Immature natural killer cell (primary cell): ENCODE measurements around the gene MYH9. TPM values are rescaled to one million over a fixed set of nuclear protein-coding genes. Genes with fewer than 3 reads are reported as not detected.
"Not testable (repeated sequence)": the region's sequence is repeated elsewhere in the genome, so short reads cannot be mapped to it uniquely, and the experiment has no call there.

Source experiments
- DNase-seq, 3 donors: peaks; one replicate each; pipeline ENCODE4 v3.0.0; 2022; ENCODE audit warnings: mixed read lengths in 1 of 3
- H3K27ac Mint-ChIP-seq, 6 donors: one replicate each; pipeline ENCODE4 v1.8.0; 2020; ENCODE audit warnings: mixed read lengths in 6 of 6, mild to moderate bottlenecking in 5 of 6, inconsistent platforms in 4 of 6, moderate library complexity in 3 of 6
- H3K27me3 Mint-ChIP-seq, 3 donors: one replicate each; pipeline ENCODE4 v1.8.0; 2020 to 2021; ENCODE audit warnings: low read depth in 3 of 3, mild to moderate bottlenecking in 3 of 3, mixed read lengths in 3 of 3, moderate library complexity in 3 of 3, inconsistent platforms in 1 of 3
- H3K36me3 Mint-ChIP-seq, 3 donors: one replicate each; pipeline ENCODE4 v1.8.0; 2020; ENCODE audit warnings: mixed read lengths in 3 of 3, inconsistent platforms in 2 of 3, mild to moderate bottlenecking in 2 of 3
- H3K4me1 Mint-ChIP-seq, 2 donors: one replicate each; pipeline ENCODE4 v1.8.0; 2020; ENCODE audit warnings: inconsistent platforms in 2 of 2, mild to moderate bottlenecking in 2 of 2, mixed read lengths in 2 of 2, moderate library complexity in 1 of 2
- H3K4me3 Mint-ChIP-seq, 5 donors: one replicate each; pipeline ENCODE4 v1.8.0; 2020; ENCODE audit warnings: mild to moderate bottlenecking in 5 of 5, mixed read lengths in 5 of 5, inconsistent platforms in 3 of 5, moderate library complexity in 3 of 5
- H3K9me3 Mint-ChIP-seq, 6 donors: one replicate each; pipeline ENCODE4 v1.8.0; 2020; ENCODE audit warnings: mild to moderate bottlenecking in 6 of 6, mixed read lengths in 6 of 6, inconsistent platforms in 4 of 6, moderate library complexity in 3 of 6
- polyA plus RNA-seq, 3 donors: library from polyadenylated mRNA; unstranded; fragments of 300-500 nt; fragmentation: Illumina TruSeq; gene quantifications; one replicate each; pipeline ENCODE4 v1.2.3, GENCODE V29; 2021

Gene MYH9
- polyA plus RNA-seq, 3 donors from 2014 or later: 8.7 to 355 (median 40.2) TPM

GRCh38 chr22:36293606-36294292, 94.0 kb downstream of the MYH9 start:
- H3K4me3 Mint-ChIP-seq: no peak overlapping the region
- peaks cover 31 to 40% of the 10 kb centered on the region in 2 donors for H3K4me1 Mint-ChIP-seq
- DNase-seq: no peak
- no peaks in the 10 kb centered on the region for H3K9me3 Mint-ChIP-seq
- H3K27ac Mint-ChIP-seq: peak overlapping the region in 1 of 6 donors; percentile 35
- H3K36me3 Mint-ChIP-seq: peaks cover 39 to 69% (median 40%) of the 10 kb centered on the region in 3 donors
- H3K27me3 Mint-ChIP-seq: peaks cover 2 to 23% (median 17%) of the 10 kb centered on the region in 3 donors

GRCh38 chr22:36292823-36293530, 94.8 kb downstream of the MYH9 start:
- H3K27me3 Mint-ChIP-seq: peaks cover 5 to 24% (median 20%) of the 10 kb centered on the region in 3 donors
- no peaks in the 10 kb centered on the region for H3K9me3 Mint-ChIP-seq
- H3K36me3 Mint-ChIP-seq: peaks cover 43 to 70% (median 45%) of the 10 kb centered on the region in 3 donors
- H3K27ac Mint-ChIP-seq: peak overlapping the region in 5 of 6 donors; percentile 62 to 71 (median 68)
- peaks cover 38 to 48% of the 10 kb centered on the region in 2 donors for H3K4me1 Mint-ChIP-seq
- DNase-seq: no peak
- H3K4me3 Mint-ChIP-seq: no peak overlapping the region

- Mint-ChIP-seq H3K9me3 (no peaks in the 10 kb centered on the region), H3K27ac (peak overlapping the region; percentile 61 to 75 (median 68)), H3K4me1 (peaks cover 47 to 57% of the 10 kb centered on the region in 2 donors), H3K4me3 (peak overlapping the region in 3 of 5 donors; percentile 31 to 57 (median 44)), H3K27me3 (peaks cover 8 to 28% (median 24%) of the 10 kb centered on the region in 3 donors), H3K36me3 (peaks cover 39 to 70% (median 41%) of the 10 kb centered on the region in 3 donors)
- no peak for DNase-seq
Measured at GRCh38 chr22:36291831-36292740, 95.7 kb downstream of the MYH9 start.

GRCh38 chr22:36290391-36291075, 97.2 kb downstream of the MYH9 start:
- H3K4me3 Mint-ChIP-seq: peak overlapping the region in 4 of 5 donors; percentile 17 to 46 (median 26)
- not testable (repeated sequence) for H3K9me3 Mint-ChIP-seq, DNase-seq
- peaks cover 38 to 63% (median 38%) of the 10 kb centered on the region in 3 donors for H3K36me3 Mint-ChIP-seq
- peaks cover 15 to 37% (median 29%) of the 10 kb centered on the region in 3 donors for H3K27me3 Mint-ChIP-seq
- H3K4me1 Mint-ChIP-seq: peaks cover 53 to 66% of the 10 kb centered on the region in 2 donors
- peak overlapping the region in 2 of 6 donors; percentile 60 to 86 for H3K27ac Mint-ChIP-seq

GRCh38 chr22:36289948-36290371, 97.8 kb downstream of the MYH9 start:
- H3K36me3 Mint-ChIP-seq: peaks cover 37 to 60% (median 38%) of the 10 kb centered on the region in 3 donors
- H3K4me3 Mint-ChIP-seq: peak overlapping the region; percentile 77 to 85 (median 83)
- DNase-seq: peak; percentile 67 to 74 (median 73)
- H3K27me3 Mint-ChIP-seq: peaks cover 15 to 37% (median 29%) of the 10 kb centered on the region in 3 donors
- H3K4me1 Mint-ChIP-seq: peaks cover 53 to 66% of the 10 kb centered on the region in 2 donors
- not testable (repeated sequence) for H3K9me3 Mint-ChIP-seq
- peak overlapping the region; percentile 81 to 96 (median 90) for H3K27ac Mint-ChIP-seq

GRCh38 chr22:36289406-36289870, 98.3 kb downstream of the MYH9 start:
- no peak for DNase-seq
- Mint-ChIP-seq H3K27ac (peak overlapping the region; percentile 81 to 96 (median 90)), H3K9me3 (no peaks in the 10 kb centered on the region), H3K27me3 (peaks cover 15 to 36% (median 32%) of the 10 kb centered on the region in 3 donors), H3K4me1 (peaks cover 53 to 64% of the 10 kb centered on the region in 2 donors), H3K4me3 (peak overlapping the region; percentile 77 to 85 (median 83)), H3K36me3 (peaks cover 33 to 58% (median 36%) of the 10 kb centered on the region in 3 donors)

GRCh38 chr22:36288571-36289405, 99.0 kb downstream of the MYH9 start:
- peak overlapping the region in 3 of 5 donors; percentile 10 to 39 (median 38) for H3K4me3 Mint-ChIP-seq
- peaks cover 15 to 34% (median 31%) of the 10 kb centered on the region in 3 donors for H3K27me3 Mint-ChIP-seq
- no peaks in the 10 kb centered on the region for H3K9me3 Mint-ChIP-seq
- peaks cover 31 to 56% (median 34%) of the 10 kb centered on the region in 3 donors for H3K36me3 Mint-ChIP-seq
- DNase-seq: no peak
- peak overlapping the region; percentile 36 to 96 (median 88) for H3K27ac Mint-ChIP-seq
- peaks cover 52 to 60% of the 10 kb centered on the region in 2 donors for H3K4me1 Mint-ChIP-seq

- Mint-ChIP-seq H3K27me3 (peaks cover 15 to 34% (median 32%) of the 10 kb centered on the region in 3 donors), H3K27ac (peak overlapping the region in 4 of 6 donors; percentile 62 to 86 (median 75)), H3K4me1 (peaks cover 50 to 58% of the 10 kb centered on the region in 2 donors), H3K4me3 (peak overlapping the region in 3 of 5 donors; percentile 35 to 40 (median 39)), H3K9me3 (no peaks in the 10 kb centered on the region), H3K36me3 (peaks cover 31 to 60% (median 34%) of the 10 kb centered on the region in 3 donors)
- DNase-seq: no peak
Measured at GRCh38 chr22:36287881-36288515, 99.8 kb downstream of the MYH9 start.

GRCh38 chr22:36286096-36286957, 101.4 kb downstream of the MYH9 start:
- H3K9me3 Mint-ChIP-seq: no peaks in the 10 kb centered on the region
- H3K4me1 Mint-ChIP-seq: peaks cover 37 to 44% of the 10 kb centered on the region in 2 donors
- peak overlapping the region; percentile 69 to 88 (median 78) for H3K27ac Mint-ChIP-seq
- H3K27me3 Mint-ChIP-seq: peaks cover 12 to 32% (median 24%) of the 10 kb centered on the region in 3 donors
- peak; percentile 59 to 72 (median 66) for DNase-seq
- H3K36me3 Mint-ChIP-seq: peaks cover 20 to 58% (median 25%) of the 10 kb centered on the region in 3 donors
- H3K4me3 Mint-ChIP-seq: peak overlapping the region in 4 of 5 donors; percentile 5 to 70 (median 48)

GRCh38 chr22:36285545-36285944, 102.2 kb downstream of the MYH9 start:
- DNase-seq: no peak
- peaks cover 36 to 44% of the 10 kb centered on the region in 2 donors for H3K4me1 Mint-ChIP-seq
- no peak overlapping the region for H3K27ac Mint-ChIP-seq
- H3K27me3 Mint-ChIP-seq: peaks cover 12 to 35% (median 24%) of the 10 kb centered on the region in 3 donors
- no peak overlapping the region for H3K4me3 Mint-ChIP-seq
- H3K9me3 Mint-ChIP-seq: no peaks in the 10 kb centered on the region
- peaks cover 20 to 60% (median 30%) of the 10 kb centered on the region in 3 donors for H3K36me3 Mint-ChIP-seq
